ENCODE results near the gene NHS.

The NHS gene

GRCh38 chrX:17737986-17738713 lies 363.1 kb downstream of the NHS start:
- Histone ChIP-seq H3K4me1 (ENCODE audit: control insufficient read depth, insufficient read depth, low read length) (no peaks in the 10 kb centered on the region), H3K4me3 (ENCODE audit: low read length) (peak overlapping the region; percentile 51), H3K9me3 (ENCODE audit: control insufficient read depth, low read length) (no peaks in the 10 kb centered on the region), H3K9ac (ENCODE audit: low read length) (peak overlapping the region; percentile 80), H3K36me3 (ENCODE audit: control insufficient read depth, insufficient read depth, low read length) (no peaks in the 10 kb centered on the region), H3K27me3 (ENCODE audit: control insufficient read depth, insufficient read depth, low read length) (no peaks in the 10 kb centered on the region)

- no peaks in the 10 kb centered on the region for H3K27me3 ChIP-seq (ENCODE audit: control insufficient read depth, insufficient read depth, low read length)
- H3K36me3 ChIP-seq (ENCODE audit: control insufficient read depth, insufficient read depth, low read length): no peaks in the 10 kb centered on the region
- H3K9ac ChIP-seq (ENCODE audit: low read length): peak overlapping the region; percentile 80
- no peaks in the 10 kb centered on the region for H3K9me3 ChIP-seq (ENCODE audit: control insufficient read depth, low read length)
- H3K4me3 ChIP-seq (ENCODE audit: low read length): peak overlapping the region; percentile 51
- H3K4me1 ChIP-seq (ENCODE audit: control insufficient read depth, insufficient read depth, low read length): no peaks in the 10 kb centered on the region
Measured at GRCh38 chrX:17738737-17739535, 363.9 kb downstream of the NHS start.

DNA sequence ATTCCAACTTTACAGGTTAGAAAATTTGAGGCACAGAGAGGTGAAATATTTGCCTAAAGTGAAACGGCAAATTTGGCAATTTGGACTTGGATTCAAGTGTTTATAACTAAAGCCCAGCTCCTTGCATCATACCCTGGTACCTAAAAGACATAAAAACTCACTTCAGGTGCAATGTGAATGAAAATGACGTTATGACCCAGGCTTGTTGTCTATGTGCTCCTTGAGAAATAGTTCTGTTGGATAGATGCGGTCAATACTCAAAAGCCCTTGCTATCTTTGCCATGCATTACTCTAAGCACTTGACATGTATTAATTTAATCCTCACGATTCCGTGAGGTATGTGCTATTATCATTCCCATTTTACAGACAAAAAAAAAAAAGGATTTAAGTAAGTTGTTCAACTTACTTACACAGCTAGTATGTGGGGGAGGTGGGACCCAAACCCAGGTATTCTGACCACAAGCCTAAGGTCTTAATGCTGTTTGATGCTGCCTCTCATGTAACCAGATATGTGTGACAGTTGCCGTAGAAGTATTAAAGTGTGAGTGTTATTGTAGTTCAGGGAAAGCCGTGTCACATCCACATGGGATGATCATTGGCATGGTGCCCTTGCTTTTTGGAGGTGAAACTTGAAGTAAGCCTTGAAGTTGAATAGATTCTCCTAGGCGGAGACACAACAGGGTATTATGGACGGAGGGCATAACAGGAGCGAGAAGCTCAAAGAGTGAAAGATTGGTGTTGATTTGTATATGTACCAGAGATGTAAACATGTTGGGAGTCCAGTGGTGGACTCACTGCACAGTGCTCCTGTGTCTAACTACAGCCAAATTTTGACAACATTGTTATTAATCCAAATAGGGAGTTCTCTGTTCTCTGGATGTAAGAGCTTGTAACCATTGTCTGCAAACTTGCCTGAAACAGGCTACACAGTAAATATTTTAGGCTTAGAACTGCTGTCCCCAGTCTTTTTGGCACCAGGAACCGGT lies 365.4 kb downstream of the NHS start:
- Histone ChIP-seq H3K4me3 (ENCODE audit: low read length) (no peak overlapping the region), H3K9ac (ENCODE audit: low read length) (no peak overlapping the region), H3K36me3 (ENCODE audit: control insufficient read depth, insufficient read depth, low read length) (no peaks in the 10 kb centered on the region), H3K9me3 (ENCODE audit: control insufficient read depth, low read length) (no peaks in the 10 kb centered on the region), H3K27me3 (ENCODE audit: control insufficient read depth, insufficient read depth, low read length) (no peaks in the 10 kb centered on the region), H3K4me1 (ENCODE audit: control insufficient read depth, insufficient read depth, low read length) (no peaks in the 10 kb centered on the region)

- Histone ChIP-seq H3K9ac (ENCODE audit: low read length) (no peak overlapping the region), H3K4me3 (ENCODE audit: low read length) (no peak overlapping the region), H3K36me3 (ENCODE audit: control insufficient read depth, insufficient read depth, low read length) (no peaks in the 10 kb centered on the region), H3K9me3 (ENCODE audit: control insufficient read depth, low read length) (no peaks in the 10 kb centered on the region), H3K27me3 (ENCODE audit: control insufficient read depth, insufficient read depth, low read length) (no peaks in the 10 kb centered on the region), H3K4me1 (ENCODE audit: control insufficient read depth, insufficient read depth, low read length) (no peaks in the 10 kb centered on the region)
Measured at GRCh38 chrX:17741123-17741511, 366.1 kb downstream of the NHS start.

DNA sequence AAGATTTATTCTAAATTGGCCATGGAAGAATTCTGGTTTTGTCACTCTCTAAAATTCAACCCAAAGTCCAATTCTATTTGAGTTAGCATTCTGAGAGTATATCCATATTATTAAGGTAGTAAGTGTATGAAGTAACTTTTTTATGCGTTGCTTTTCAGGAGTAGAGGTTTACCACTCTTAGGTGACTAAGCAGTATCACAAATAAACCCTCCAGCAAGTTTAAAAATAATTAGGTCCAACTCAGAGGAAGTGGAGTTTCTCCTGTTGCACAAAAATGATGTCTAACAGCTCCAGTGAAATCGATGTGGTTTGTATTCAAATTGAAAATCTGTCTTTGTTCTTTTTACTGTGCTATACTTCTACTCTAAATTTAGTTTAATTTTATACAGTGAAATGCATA lies 368.9 kb downstream of the NHS start:
- H3K36me3 ChIP-seq (ENCODE audit: control insufficient read depth, insufficient read depth, low read length): no peaks in the 10 kb centered on the region

DNA sequence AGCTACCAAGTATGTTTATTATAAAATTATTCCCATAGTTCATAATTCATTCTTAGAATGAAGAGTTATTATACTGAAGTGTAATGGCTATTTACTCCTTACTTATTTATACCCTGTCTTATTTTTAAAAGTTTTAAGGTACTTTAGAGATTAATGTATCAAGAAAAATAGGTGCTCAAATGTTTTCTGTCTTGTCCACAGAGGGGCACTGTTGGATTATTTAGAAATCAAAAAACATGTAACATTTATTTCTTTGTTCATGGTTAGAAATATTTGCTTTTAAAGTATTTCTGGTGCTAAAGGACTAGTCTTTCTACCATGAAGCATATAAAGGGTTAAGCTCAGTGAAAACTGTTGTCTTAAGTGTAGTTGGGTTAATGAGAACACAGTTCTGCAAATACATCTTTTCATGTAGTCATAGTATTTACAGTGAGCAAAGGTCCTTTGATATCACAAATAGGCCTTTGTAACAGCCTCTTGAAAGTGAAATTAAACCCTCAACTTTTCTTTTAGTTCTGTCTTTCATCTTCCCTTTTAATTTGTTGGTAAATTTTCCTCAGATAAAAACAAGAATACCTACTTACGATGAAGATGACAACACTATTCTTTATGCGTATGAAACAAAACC lies 370.0 kb downstream of the NHS start:
- H3K27me3 ChIP-seq (ENCODE audit: control insufficient read depth, insufficient read depth, low read length): no peaks in the 10 kb centered on the region
- no peak overlapping the region for H3K4me3 ChIP-seq (ENCODE audit: low read length)
- H3K9me3 ChIP-seq (ENCODE audit: control insufficient read depth, low read length): no peaks in the 10 kb centered on the region
- H3K9ac ChIP-seq (ENCODE audit: low read length): no peak overlapping the region
- H3K36me3 ChIP-seq (ENCODE audit: control insufficient read depth, insufficient read depth, low read length): no peaks in the 10 kb centered on the region
- H3K4me1 ChIP-seq (ENCODE audit: control insufficient read depth, insufficient read depth, low read length): no peaks in the 10 kb centered on the region

More for the DNA sequence above, 368.9 kb downstream of the NHS start:
- Histone ChIP-seq H3K4me3 (ENCODE audit: low read length) (no peak overlapping the region), H3K27me3 (ENCODE audit: control insufficient read depth, insufficient read depth, low read length) (no peaks in the 10 kb centered on the region), H3K9ac (ENCODE audit: low read length) (no peak overlapping the region), H3K4me1 (ENCODE audit: control insufficient read depth, insufficient read depth, low read length) (no peaks in the 10 kb centered on the region), H3K9me3 (ENCODE audit: control insufficient read depth, low read length) (no peaks in the 10 kb centered on the region)

DNA sequence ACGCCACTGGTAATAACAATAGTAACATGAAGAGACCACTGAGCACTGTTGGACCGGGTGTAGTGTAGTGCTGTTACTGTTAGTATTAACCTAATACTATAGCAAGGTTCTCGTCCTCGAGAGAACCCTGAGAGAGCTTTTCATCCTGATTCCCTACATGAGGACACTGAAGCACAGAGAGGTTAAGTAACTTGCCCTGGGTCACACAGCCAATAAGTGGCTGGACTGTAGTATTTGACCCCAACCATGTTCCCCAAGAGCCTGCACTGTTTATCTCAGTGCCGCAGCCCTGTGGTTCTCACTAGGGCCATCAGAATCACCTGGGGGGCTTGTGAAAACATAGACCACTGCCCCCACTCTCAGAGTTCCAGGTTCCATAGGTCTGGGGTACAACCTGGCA lies 372.7 kb downstream of the NHS start:
- Histone ChIP-seq H3K36me3 (ENCODE audit: control insufficient read depth, insufficient read depth, low read length) (no peaks in the 10 kb centered on the region), H3K9me3 (ENCODE audit: control insufficient read depth, low read length) (no peaks in the 10 kb centered on the region), H3K4me3 (ENCODE audit: low read length) (no peak overlapping the region), H3K9ac (ENCODE audit: low read length) (no peak overlapping the region), H3K27me3 (ENCODE audit: control insufficient read depth, insufficient read depth, low read length) (no peaks in the 10 kb centered on the region), H3K4me1 (ENCODE audit: control insufficient read depth, insufficient read depth, low read length) (no peaks in the 10 kb centered on the region)

DNA sequence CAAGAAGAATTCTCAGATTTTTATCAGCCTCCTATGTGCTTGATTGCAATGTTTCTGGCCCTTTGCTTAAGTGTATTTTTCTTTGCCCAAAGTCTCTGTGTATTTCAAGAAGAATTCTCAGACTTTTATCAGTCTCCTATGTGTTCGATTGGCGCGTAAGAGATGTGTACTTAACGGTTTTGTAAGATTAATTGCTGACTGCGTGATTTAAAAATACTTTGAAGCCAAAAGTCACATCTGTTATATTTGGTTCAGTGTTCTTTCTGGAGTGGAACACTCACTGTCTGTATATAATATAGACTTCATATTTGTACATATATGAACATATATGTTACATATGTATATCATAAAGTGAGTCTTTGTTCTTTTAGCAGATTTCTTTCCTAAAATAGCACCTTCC lies 373.7 kb downstream of the NHS start:
- Histone ChIP-seq H3K36me3 (ENCODE audit: control insufficient read depth, insufficient read depth, low read length) (no peaks in the 10 kb centered on the region), H3K27me3 (ENCODE audit: control insufficient read depth, insufficient read depth, low read length) (no peaks in the 10 kb centered on the region), H3K9me3 (ENCODE audit: control insufficient read depth, low read length) (no peaks in the 10 kb centered on the region), H3K4me1 (ENCODE audit: control insufficient read depth, insufficient read depth, low read length) (no peaks in the 10 kb centered on the region), H3K4me3 (ENCODE audit: low read length) (no peak overlapping the region), H3K9ac (ENCODE audit: low read length) (no peak overlapping the region)

DNA sequence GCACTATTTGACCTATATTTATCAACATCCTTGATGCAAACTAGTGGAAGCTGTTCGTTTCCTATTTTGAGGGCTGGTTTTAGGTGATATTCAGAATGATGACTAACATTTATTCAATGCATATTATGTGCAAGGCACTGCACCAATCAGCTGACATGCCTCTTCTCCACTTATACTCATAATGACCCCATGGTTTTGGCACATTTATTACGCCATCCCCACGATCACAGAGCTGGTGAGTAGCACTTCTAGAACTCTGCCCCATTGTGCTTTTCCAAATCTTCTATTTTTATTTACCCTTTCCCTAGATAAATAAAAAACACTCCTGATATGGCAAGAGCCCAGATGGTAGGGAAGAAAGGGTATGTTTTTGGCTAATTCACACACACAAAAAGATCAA lies 375.4 kb downstream of the NHS start:
- Histone ChIP-seq H3K4me1 (ENCODE audit: control insufficient read depth, insufficient read depth, low read length) (no peaks in the 10 kb centered on the region), H3K4me3 (ENCODE audit: low read length) (no peak overlapping the region), H3K27me3 (ENCODE audit: control insufficient read depth, insufficient read depth, low read length) (no peaks in the 10 kb centered on the region), H3K9ac (ENCODE audit: low read length) (no peak overlapping the region), H3K9me3 (ENCODE audit: control insufficient read depth, low read length) (no peaks in the 10 kb centered on the region), H3K36me3 (ENCODE audit: control insufficient read depth, insufficient read depth, low read length) (no peaks in the 10 kb centered on the region)

- Histone ChIP-seq H3K9ac (ENCODE audit: low read length) (no peak overlapping the region), H3K4me3 (ENCODE audit: low read length) (no peak overlapping the region), H3K27me3 (ENCODE audit: control insufficient read depth, insufficient read depth, low read length) (no peaks in the 10 kb centered on the region), H3K9me3 (ENCODE audit: control insufficient read depth, low read length) (no peaks in the 10 kb centered on the region), H3K4me1 (ENCODE audit: control insufficient read depth, insufficient read depth, low read length) (no peaks in the 10 kb centered on the region), H3K36me3 (ENCODE audit: control insufficient read depth, insufficient read depth, low read length) (no peaks in the 10 kb centered on the region)
Measured at GRCh38 chrX:17758382-17758781, 383.4 kb downstream of the NHS start.

- Histone ChIP-seq H3K9me3 (ENCODE audit: control insufficient read depth, low read length) (no peaks in the 10 kb centered on the region), H3K27me3 (ENCODE audit: control insufficient read depth, insufficient read depth, low read length) (no peaks in the 10 kb centered on the region), H3K4me1 (ENCODE audit: control insufficient read depth, insufficient read depth, low read length) (no peaks in the 10 kb centered on the region), H3K36me3 (ENCODE audit: control insufficient read depth, insufficient read depth, low read length) (no peaks in the 10 kb centered on the region), H3K4me3 (ENCODE audit: low read length) (no peak overlapping the region), H3K9ac (ENCODE audit: low read length) (no peak overlapping the region)
Measured at GRCh38 chrX:17759990-17760389, 385.0 kb downstream of the NHS start.
